Spleen (tissue), 7 donors: ENCODE data around the gene TRERF1.

Source experiments
- CTCF ChIP-seq, 11 experiments: fragments of 200-600 bp in 7 of 11; fragments of 450-650 bp in 4 of 11; sonication (generic) in 4 of 11; IDR thresholded peaks in 8 of 11; conservative IDR thresholded peaks in 3 of 11; 1 replicate in 7 of 11; 2 replicates in 4 of 11; pipeline versions ENCODE4 v1.4.0 to v1.8.0; 2016 to 2021; ENCODE audit warnings: antibody characterized with exemption in 11 of 11, inconsistent platforms in 4 of 11, mild to moderate bottlenecking in 1 of 11
- POLR2AphosphoS5 ChIP-seq, 3 donors: sonication (generic); formaldehyde crosslinking; IDR thresholded peaks; one replicate each; pipeline ENCODE4 v1.5.1; 2017; ENCODE audit warnings: antibody characterized with exemption in 3 of 3
- donor health status: DM: no; HTN: no; CAD: no; lungs with moderate emphysema.
- donor health status: DM: no; HTN: no; CAD: no.
- donor health status: DM: no; HTN: no; CAD: no.

- TF ChIP-seq POLR2AphosphoS5 (IDR thresholded peaks at IDR 0.05) (no peak), CTCF (IDR thresholded peaks at IDR 0.05 in 8 of 11, conservative IDR thresholded peaks at IDR 0.05 in 3 of 11) (no peak)
Measured at GRCh38 chr6:42388046-42388445, 63.7 kb downstream of the TRERF1 start.
